Stimulated activated CD4-positive, alpha-beta T cell treated with anti-CD3 and anti-CD28 coated beads, Interleukin-4, amount 100 ng/mL, for 48 hours (primary cell): ENCODE measurements around the gene NSDHL.
"Not testable (repeated sequence)": the region's sequence is repeated elsewhere in the genome, so short reads cannot be mapped to it uniquely, and the experiment has no call there.

Experiments used
- DNase-seq, 2 donors: peaks; one replicate each; pipeline ENCODE4 v3.0.0-alpha.2; 2020; ENCODE audit warnings: low read depth in 2 of 2

NSDHL gene

DNA sequence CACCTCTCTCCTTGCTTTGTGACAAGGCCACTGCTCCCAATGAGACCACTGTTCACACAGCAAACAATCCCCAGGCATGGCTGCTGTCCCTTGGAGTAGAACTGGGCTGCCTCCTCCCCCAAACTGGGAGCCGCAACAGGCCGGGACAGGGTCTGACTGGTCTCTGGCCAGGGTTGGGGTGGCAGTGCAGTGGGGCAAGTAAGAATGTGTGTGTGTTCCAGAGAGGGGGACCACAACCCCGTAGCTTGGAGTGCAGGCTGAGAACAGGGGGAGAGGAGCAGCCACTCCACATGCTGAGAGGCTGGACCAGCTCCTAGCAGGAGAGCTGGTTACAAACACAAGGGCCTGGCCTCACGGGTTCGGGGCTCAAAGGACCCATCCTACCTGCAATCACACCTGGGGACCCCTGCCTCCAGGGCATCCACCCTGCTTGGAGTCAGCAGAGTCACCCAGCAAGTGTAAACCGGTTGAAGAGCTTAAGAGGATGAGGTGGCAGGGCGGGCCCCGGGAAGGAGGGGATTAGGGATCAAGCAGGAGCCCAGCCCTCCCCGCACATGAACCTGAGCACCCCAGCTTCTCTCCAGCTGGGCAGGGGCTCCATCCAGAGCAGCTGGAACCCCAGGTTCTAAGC lies 63.2 kb downstream of the NSDHL start:
- DNase-seq: no peak

GRCh38 chrX:152895121-152895520 lies 64.3 kb downstream of the NSDHL start:
- no peak for DNase-seq

DNA sequence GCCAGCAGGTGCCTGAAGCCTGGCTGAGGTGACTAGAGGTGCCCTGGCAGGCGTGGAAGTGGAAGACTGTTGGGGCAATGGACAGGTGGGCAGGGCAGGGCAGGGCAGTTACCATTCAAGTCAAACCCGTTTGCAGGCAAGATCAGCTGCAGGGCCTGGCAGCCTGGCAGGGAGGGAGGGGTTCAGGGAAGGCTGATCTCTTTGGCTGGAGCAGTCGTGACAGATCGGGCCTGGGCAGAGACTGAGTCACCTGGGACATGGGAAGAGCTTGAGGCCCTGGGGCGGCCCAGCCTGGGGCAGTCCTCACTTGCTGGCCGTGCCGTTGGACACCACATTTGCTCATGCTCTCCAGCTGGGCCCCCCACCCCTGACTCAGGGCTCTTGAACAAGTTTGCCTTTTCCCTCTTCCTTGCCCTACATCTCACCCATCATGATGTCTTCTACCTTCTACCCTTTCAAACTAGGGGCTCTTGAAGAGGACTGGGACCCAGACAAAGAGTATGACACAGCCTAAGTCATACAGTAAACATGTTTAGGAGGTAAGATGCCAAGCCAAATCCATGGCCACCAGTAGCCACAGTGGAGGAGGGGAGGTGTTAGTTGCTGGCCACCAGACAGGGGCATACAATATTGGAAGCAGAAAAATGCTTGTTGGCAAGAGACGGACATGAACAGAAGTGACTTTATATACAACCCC lies 65.0 kb downstream of the NSDHL start:
- no peak for DNase-seq

GRCh38 chrX:152896450-152896849 lies 65.6 kb downstream of the NSDHL start:
- DNase-seq: no peak

- no peak for DNase-seq
Measured at GRCh38 chrX:152897222-152898131, 66.6 kb downstream of the NSDHL start, which contains the start of gene ZNF185. ZNF185 (plus strand) TSS chrX:152898067; CDS start chrX:152914490, 16,423 bp downstream.

DNA sequence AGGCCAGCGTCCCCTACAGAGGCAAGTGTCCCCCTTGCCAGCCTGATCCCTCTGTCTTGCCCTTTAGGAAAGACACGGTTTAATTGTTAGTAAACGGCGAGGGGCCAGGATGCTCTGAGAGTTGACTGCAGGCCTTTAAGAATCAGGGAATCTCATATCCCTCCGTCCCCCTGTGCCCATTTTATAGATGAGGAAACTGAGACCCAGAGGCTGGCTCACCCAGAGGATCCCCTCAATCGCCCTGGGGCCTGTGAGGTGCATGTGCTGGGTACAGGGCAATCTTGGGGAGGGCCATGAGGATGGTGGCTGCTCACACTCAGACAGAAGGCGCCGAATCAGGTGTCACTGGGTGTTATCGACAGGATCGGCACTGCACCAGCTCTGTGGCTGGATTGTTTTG lies 67.6 kb downstream of the NSDHL start:
- no peak for DNase-seq

GRCh38 chrX:152899111-152899873 lies 68.4 kb downstream of the NSDHL start:
- no peak for DNase-seq

- DNase-seq: no peak
Measured at GRCh38 chrX:152899874-152900719, 69.2 kb downstream of the NSDHL start.

DNA sequence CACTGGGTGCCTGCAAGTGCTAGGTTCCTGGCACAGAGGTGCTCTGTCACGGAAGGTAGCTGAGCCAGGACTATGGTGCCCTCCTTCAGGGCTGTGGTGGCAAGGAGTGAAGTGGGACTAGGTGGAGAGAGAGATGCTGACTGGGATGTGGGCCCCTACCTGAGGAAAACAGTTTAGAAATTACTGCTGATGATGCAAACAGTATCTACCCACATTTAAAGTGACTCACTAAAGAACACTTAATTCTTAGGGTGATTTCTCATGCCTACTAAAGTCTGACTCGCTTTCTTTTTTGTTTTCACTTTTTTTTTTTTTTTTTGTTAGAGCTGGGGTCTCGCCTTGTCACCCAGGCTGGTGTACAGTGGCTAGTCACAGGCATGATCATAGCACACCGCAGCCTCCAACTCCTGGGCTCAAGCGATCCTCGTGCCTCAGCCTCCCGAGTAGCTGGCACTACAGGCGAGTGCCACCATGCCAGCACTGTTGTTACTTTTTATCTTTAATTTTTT lies 70.1 kb downstream of the NSDHL start:
- DNase-seq: no peak

DNA sequence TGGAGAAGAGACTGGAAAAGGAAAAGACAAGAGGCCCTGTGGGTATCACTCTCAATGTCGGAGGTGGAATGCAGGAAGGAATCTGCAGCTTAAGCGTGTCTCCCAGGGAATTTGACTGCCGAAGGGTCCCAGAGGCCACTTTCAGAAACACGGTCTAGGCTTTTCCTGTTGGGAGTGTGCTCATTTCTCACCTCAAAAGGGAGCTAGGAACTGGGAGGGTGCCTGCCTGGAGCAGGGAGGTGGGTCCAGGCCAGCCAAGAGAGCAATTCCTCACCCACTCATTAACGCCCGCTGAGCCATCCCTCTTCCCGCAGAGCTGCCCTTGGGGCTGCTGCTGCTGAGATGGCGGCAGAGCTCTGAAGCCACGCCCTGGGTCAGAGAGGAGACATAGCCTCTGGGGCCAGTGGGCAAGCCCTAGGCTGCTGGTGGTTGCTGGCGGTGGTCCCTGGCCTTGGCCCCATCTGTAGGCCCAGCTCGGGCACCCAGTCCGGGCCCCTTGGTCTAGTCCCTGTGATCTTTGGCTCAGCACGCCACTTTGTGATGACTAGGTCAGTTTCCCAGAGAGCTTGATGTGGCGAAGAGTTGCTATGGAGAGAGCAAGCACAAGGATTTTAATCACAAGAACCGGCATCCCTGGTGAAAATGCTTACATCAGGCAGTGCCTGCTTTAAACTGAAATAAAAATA lies 71.1 kb downstream of the NSDHL start:
- no peak for DNase-seq

DNA sequence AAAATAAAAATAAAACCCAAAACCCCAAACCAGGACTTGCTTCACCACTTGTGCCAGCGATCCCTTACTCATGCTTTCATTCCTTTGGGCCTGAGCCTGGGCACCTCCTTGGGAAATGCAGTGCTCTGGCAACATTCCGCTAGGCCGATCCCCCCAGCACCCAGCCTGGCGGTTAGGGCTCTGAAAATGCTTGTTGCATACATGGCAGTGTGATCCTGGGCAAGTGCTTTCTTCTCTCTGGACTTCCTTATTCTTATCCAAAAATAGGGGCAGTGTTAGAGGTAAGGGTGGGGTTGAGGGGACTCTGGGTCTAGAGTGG lies 71.6 kb downstream of the NSDHL start:
- DNase-seq: no peak

DNA sequence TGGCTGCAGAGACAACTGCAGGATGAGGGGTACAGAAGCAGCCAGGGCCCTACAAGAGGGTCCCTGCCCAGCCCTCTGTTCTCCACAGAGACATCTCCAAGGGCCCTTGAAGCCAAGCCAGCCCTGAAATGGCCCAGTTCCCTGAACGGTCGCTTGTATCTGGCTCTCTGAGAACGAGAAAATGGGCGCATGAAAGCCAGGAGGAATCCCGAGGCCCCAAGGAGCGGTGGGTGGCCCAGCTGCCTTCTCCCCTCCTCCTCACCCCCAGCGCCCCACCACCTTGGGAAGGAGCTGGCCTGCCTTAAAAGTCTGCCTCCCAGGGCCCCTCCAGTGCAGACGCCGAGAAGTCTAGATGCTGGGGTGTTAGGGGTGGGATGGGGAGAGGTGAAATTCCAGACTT lies 72.7 kb downstream of the NSDHL start:
- no peak for DNase-seq

DNA sequence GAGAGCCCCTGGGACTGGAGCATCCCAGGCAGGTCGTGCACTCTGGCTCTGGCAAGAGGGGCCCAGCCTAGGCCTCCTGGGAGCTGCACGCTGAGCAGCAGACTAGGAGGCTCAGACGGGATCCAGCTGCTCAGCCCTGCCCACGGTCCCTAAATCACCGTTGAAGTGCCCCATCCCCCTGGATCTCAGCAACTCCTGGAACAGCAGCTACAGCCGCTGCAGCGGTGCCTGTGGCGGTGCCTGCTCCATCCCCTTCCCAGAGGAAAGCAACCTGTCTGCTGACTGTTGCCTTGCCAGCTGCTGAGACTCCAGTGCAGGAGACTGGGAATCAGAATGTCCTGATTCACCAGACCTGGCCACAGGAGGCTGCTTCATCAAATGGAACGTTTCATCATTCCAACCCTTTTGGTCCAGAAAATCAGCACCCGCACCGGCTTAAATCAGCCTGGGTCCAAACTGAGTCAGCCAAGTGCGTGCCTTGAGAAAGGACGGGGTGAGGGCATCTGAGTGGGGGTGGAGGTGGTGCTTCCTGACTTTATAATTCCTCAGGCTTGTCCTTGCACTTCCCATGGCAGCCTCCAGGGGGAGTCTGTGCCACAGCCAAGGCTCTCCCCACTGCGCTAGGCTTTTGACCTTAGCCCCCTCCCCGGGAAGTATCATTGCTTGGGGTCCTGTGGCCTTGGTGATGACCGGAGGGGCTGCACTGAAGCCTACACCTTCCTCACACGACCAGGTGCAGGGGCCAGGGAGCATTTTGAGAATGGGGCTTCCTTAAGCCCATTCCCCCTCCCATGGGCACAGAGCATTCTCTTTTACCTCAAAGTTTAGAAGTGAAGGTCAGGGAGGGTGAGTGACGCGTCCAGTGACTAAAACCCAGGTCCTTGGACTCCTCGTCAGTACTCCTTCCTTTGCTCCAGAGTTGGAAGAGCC lies 73.6 kb downstream of the NSDHL start:
- peak in 1 of 2 donors; percentile 29 for DNase-seq

- DNase-seq: no peak
Measured at GRCh38 chrX:152905081-152905420, 74.2 kb downstream of the NSDHL start.

GRCh38 chrX:152907084-152907651 lies 76.3 kb downstream of the NSDHL start:
- DNase-seq: no peak

DNA sequence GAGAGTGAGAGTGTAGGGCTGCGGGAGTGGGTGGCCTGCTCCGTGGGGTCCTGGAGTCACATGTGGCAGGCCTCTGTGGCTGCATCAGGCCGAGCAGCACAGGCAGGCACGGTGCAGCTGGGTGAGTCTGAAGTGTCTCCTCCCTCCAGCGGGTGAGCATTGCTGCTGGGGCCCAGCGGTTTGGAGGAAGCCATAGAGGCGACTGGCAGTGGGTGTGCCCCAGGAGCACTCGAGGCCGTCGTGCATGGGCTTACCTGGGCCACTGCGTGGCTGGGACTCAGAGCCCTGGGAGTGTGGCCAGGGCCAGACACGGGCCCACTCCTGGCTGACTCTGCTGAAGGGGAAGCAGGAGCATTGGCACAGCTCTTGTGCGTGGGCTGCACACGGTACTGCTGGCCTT lies 77.6 kb downstream of the NSDHL start:
- DNase-seq: no peak

- DNase-seq: not testable (repeated sequence)
Measured at GRCh38 chrX:152910018-152910417, 79.2 kb downstream of the NSDHL start.

DNA sequence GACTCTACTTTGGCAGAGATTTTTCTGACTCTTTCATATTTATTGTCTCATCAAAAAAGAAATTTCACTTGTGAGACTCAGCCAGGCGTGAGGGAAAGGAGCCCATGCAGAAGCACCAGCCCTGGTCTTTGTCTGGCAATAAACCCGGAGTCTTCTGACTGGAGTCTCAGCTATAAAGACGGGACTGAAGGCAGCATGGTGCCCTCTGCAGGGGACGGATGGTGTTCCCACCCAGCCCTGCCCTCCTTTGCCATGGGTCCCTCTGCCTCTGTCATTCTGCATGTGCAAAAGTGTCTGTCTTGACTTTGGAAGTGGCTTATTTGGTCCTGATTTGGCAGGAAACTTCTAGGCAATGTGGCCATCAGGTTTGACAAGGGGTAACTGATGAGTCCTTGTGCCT lies 81.2 kb downstream of the NSDHL start:
- DNase-seq: no peak

- DNase-seq: no peak
Measured at GRCh38 chrX:152912641-152913040, 81.8 kb downstream of the NSDHL start.
